Kidney (tissue), 14 donors: ENCODE results near the gene SPATA24. TPM values are rescaled to one million over a fixed set of nuclear protein-coding genes. Genes with fewer than 3 reads are reported as not detected.
A peak's percentile ranks its signal among the peaks of the same experiment; 100 is the strongest.

Source experiments
- DNase-seq, 5 donors: peaks; one replicate each; pipeline ENCODE4 v3.0.0-alpha.2; 2013 to 2020
- FAIRE-seq: peaks from 2 replicates; lab custom pipeline; 2012; peaks lifted over from hg19 to GRCh38; lab: Jason Lieb, UNC
- H3K27ac ChIP-seq, 2 donors: one replicate each; pipeline ENCODE4 v1.7.0; 2013; ENCODE audit warnings: low read depth in 2 of 2, low read length in 2 of 2, inconsistent platforms in 1 of 2
- H3K27me3 ChIP-seq: one replicate; pipeline ENCODE4 v1.7.1; 2013; ENCODE audit warnings: low read length, inconsistent platforms; ENCODE audit not compliant: control insufficient read depth, insufficient read depth
- H3K36me3 ChIP-seq, 3 donors: one replicate each; pipeline versions ENCODE4 v1.7.0 to v1.7.1; 2013; ENCODE audit warnings: low read length in 3 of 3, control low read depth in 1 of 3, inconsistent platforms in 1 of 3; ENCODE audit not compliant: insufficient read depth in 3 of 3, control insufficient read depth in 2 of 3
- H3K4me1 ChIP-seq, 3 donors: one replicate each; pipeline versions ENCODE4 v1.7.0 to v1.7.1; 2013; ENCODE audit warnings: low read length in 3 of 3, inconsistent platforms in 1 of 3, low read depth in 1 of 3; ENCODE audit not compliant: control insufficient read depth in 2 of 3, insufficient read depth in 2 of 3
- H3K4me3 ChIP-seq, 3 donors: one replicate each; pipeline versions ENCODE4 v1.7.0 to v1.8.1; 2013; ENCODE audit warnings: low read length in 3 of 3, control low read depth in 1 of 3, inconsistent platforms in 1 of 3
- H3K9ac ChIP-seq, 3 donors: one replicate each; pipeline versions ENCODE4 v1.7.0 to v1.7.1; 2013; ENCODE audit warnings: low read length in 3 of 3, control low read depth in 1 of 3, inconsistent platforms in 1 of 3
- H3K9me3 ChIP-seq, 3 donors: one replicate each; pipeline versions ENCODE4 v1.7.0 to v1.7.1; 2013; ENCODE audit warnings: low read length in 3 of 3, control low read depth in 1 of 3, inconsistent platforms in 1 of 3; ENCODE audit not compliant: control insufficient read depth in 2 of 3, insufficient read depth in 1 of 3
- intact Hi-C: fragments of 100-400 bp; cut with DNase I; formaldehyde crosslinking; loops from one replicate; pipeline ENCODE4 v1.11.1; 2022
- polyA plus RNA-seq: library from polyadenylated mRNA; stranded (reverse); fragments of 350-450 nt; fragmentation: Illumina TruSeq; extraction: RNeasy Lipid Tissue Mini Kit (QIAGEN cat#74804); gene quantifications from one replicate; pipeline ENCODE4 v1.2.3, GENCODE V29; 2014; ENCODE audit warnings: low read depth, low replicate concordance; ENCODE audit not compliant: insufficient read depth
- total RNA-seq: library from RNA; stranded (reverse); fragmentation: NEBNext Ultra II Directional; extraction: Animal tissue kit (Norgen Biotek cat#: 25700); gene quantifications from one replicate; pipeline ENCODE4 v1.2.1, GENCODE V29; 2021
- TF ChIP-seq, protein P1 (sequence below): IDR thresholded peaks from 3 replicates; pipeline ENCODE4 v1.5.1; 2012; ENCODE audit warnings: mild to moderate bottlenecking, moderate library complexity, borderline replicate concordance; ENCODE audit not compliant: insufficient read depth; ENCODE audit errors: extremely low read depth
- donor health status: control.
- donor health status: control.
- donor health status: control.
- donor health status: control.
- donor health status: control.
- donor health status: DM: yes; HTN: yes; CAD: no.
- donor health status: Normal renal cell carcinoma (clear cell type).

The SPATA24 gene
- total and polyA plus RNA-seq, 2 donors from 2014 or later: 6.8 to 21.6 TPM

DNA sequence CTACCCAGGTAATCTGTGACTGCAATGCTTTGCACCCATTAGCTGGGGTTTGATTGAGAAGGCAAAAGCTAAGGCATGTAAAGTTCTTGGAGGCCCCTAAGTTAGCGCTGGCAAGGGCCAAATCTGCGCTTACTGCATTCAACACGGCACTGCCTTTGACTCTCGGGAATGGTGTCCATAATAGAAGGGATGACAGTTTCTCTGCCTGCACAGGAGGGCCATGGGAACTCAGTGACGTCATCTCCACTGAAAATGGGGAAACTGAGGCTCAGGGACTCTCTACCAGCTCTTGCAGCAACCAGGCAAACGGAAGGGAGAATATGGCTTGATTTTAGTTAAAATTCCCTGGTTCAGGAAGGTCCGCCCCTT is 487 bp downstream of the SPATA24 start:
- Histone ChIP-seq H3K9me3 (no peaks in the 10 kb centered on the region), H3K9ac (peak overlapping the region; percentile 53 to 87 (median 70)), H3K27me3 (no peaks in the 10 kb centered on the region), H3K36me3 (no peaks in the 10 kb centered on the region), H3K27ac (peak overlapping the region; percentile 95), H3K4me1 (peaks cover 3 to 25% (median 11%) of the 10 kb centered on the region in 3 donors), H3K4me3 (peak overlapping the region; percentile 72 to 86 (median 75))
- no peak for FAIRE-seq
- intact Hi-C loops: no loop called here
- no peak for DNase-seq
- TF ChIP-seq, protein P1, sequence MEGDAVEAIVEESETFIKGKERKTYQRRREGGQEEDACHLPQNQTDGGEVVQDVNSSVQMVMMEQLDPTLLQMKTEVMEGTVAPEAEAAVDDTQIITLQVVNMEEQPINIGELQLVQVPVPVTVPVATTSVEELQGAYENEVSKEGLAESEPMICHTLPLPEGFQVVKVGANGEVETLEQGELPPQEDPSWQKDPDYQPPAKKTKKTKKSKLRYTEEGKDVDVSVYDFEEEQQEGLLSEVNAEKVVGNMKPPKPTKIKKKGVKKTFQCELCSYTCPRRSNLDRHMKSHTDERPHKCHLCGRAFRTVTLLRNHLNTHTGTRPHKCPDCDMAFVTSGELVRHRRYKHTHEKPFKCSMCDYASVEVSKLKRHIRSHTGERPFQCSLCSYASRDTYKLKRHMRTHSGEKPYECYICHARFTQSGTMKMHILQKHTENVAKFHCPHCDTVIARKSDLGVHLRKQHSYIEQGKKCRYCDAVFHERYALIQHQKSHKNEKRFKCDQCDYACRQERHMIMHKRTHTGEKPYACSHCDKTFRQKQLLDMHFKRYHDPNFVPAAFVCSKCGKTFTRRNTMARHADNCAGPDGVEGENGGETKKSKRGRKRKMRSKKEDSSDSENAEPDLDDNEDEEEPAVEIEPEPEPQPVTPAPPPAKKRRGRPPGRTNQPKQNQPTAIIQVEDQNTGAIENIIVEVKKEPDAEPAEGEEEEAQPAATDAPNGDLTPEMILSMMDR: no peak

DNA sequence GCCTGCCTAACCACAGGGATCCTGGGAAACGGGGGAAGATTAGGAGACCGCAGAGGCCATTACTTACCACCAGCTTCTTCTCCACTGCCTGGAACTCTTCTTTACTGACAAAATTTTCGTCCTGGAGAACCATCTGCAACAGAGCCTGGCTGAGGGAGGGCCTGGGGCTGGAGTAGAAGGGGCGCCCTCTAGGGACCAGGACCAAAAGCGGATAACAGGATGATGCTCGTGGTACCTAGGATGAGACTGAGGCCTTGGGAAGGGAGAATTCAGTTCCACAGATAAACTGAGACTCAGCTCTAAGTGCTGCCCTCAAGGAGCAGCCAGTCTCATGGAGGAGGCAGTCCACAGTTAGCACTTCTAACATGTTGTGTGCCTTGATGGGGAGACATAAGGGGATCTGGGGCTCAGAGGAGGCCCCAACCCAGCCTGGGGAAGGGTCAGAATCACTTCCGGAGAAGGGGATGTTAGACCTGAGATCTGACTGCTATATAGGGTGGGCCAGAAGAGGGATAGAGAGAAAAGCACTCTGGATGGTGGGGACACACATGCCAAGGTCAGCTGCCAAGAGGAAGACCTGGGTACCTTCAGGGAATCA is 1.2 kb downstream of the SPATA24 start:
- intact Hi-C loops: no loop called here
- Histone ChIP-seq H3K9ac (no peak overlapping the region), H3K4me3 (peak overlapping the region in 1 of 3 donors; percentile 72), H3K4me1 (peaks cover 3 to 25% (median 11%) of the 10 kb centered on the region in 3 donors), H3K36me3 (no peaks in the 10 kb centered on the region), H3K27ac (no peak overlapping the region), H3K9me3 (no peaks in the 10 kb centered on the region), H3K27me3 (no peaks in the 10 kb centered on the region)
- FAIRE-seq: no peak
- TF ChIP-seq, protein P1: no peak
- DNase-seq: peak in 1 of 5 donors; percentile 29

DNA sequence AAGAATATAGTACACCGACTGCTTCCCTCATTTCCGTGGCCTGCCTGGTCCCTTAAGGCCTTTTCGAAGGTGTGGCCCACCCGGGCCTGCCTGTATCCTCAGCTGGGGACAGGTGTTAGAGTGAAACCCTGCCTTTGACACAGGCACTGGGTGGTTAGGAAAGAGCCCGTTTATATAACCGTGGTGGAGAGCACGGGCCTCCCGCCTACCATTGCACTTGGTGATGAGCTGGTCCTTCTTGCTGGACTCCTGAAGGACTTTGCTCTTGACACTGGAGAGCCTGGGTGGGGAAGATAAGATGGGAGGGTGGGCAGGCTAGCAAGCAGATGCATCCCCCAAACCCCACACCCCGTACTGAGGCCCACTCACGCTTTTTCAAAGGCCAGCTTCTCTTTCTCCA is 2.3 kb downstream of the SPATA24 start:
- TF ChIP-seq, protein P1: no peak
- no peak for FAIRE-seq
- intact Hi-C loops: no loop called here

More for the DNA sequence above, 2.3 kb downstream of the SPATA24 start:
- H3K4me1 ChIP-seq: peaks cover 3 to 16% (median 11%) of the 10 kb centered on the region in 3 donors
- H3K9me3 ChIP-seq: no peaks in the 10 kb centered on the region
- H3K9ac ChIP-seq: no peak overlapping the region
- no peak overlapping the region for H3K4me3 ChIP-seq
- peak in 1 of 5 donors; percentile 48 for DNase-seq
- no peaks in the 10 kb centered on the region for H3K27me3 ChIP-seq
- no peaks in the 10 kb centered on the region for H3K36me3 ChIP-seq
- H3K27ac ChIP-seq: no peak overlapping the region
